22Rv1 (cell line): ENCODE measurements around the gene OLR1.

Source experiments
- ZFX ChIP-seq: fragments of 450-650 bp; IDR thresholded peaks from 2 replicates; pipeline ENCODE4 v1.6.1; 2017; ENCODE audit warnings: antibody characterized with exemption, borderline replicate concordance
- TF ChIP-seq, protein P1 (sequence below): fragments of 450-650 bp; IDR thresholded peaks from 2 replicates; pipeline ENCODE4 v1.5.1; 2017; ENCODE audit warnings: mild to moderate bottlenecking

DNA sequence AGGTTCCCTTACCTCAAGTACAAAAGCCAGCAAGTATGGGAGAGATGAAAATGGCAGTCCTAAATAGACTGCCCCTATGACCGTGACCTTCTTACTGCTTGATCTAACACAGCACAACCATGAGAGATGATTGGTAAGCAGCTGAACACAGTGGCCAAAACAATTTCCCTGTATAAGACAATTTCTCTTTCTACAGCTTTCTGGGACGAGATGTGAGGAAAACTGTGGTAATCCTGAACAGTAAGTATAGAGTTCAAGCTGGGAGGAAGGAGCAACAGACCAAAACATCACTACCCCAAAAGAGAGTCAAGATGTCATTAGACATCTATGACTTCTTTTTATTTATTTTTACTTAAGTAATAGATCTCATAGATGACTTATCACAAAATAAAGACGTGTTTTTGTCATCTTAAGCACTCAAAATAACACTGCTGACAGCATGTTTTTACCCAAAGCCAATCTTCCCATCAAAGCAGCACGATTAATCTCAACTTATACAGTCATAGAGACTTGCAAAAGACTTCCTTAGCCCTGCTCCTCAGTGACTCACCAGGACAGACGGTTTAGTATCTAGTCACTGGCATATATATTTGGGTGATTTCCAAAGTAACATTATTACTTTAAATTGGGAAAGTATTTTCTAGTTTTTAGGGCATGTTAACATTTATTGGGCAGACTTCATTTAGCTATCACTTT, 10.6 kb upstream of the OLR1 start:
- TF ChIP-seq, protein P1, sequence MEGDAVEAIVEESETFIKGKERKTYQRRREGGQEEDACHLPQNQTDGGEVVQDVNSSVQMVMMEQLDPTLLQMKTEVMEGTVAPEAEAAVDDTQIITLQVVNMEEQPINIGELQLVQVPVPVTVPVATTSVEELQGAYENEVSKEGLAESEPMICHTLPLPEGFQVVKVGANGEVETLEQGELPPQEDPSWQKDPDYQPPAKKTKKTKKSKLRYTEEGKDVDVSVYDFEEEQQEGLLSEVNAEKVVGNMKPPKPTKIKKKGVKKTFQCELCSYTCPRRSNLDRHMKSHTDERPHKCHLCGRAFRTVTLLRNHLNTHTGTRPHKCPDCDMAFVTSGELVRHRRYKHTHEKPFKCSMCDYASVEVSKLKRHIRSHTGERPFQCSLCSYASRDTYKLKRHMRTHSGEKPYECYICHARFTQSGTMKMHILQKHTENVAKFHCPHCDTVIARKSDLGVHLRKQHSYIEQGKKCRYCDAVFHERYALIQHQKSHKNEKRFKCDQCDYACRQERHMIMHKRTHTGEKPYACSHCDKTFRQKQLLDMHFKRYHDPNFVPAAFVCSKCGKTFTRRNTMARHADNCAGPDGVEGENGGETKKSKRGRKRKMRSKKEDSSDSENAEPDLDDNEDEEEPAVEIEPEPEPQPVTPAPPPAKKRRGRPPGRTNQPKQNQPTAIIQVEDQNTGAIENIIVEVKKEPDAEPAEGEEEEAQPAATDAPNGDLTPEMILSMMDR, result no peak
- no peak for TF ChIP-seq ZFX
